Aorta (tissue), 5 donors: ENCODE results near the gene RB1. TPM values are rescaled to one million over a fixed set of nuclear protein-coding genes. Genes with fewer than 3 reads are reported as not detected.
"Not testable (repeated sequence)": the region's sequence is repeated elsewhere in the genome, so short reads cannot be mapped to it uniquely, and the experiment has no call there.

Source experiments
- ATAC-seq: fragments of 200-7000 bp; cut with Tn5 transposase; one replicate; pipeline ENCODE4 v1.9.1; 2022; ENCODE audit warnings: moderate library complexity; ENCODE audit not compliant: low FRiP score
- DNase-seq, 2 donors: peaks; one replicate each; pipeline ENCODE4 v3.0.0-alpha.2; 2020
- H3K27ac ChIP-seq, 2 donors: one replicate each; pipeline ENCODE4 v1.5.1; 2013; ENCODE audit warnings: low read length in 2 of 2, mild to moderate bottlenecking in 2 of 2, moderate library complexity in 2 of 2, control low read depth in 1 of 2, inconsistent platforms in 1 of 2, low read depth in 1 of 2
- H3K27me3 ChIP-seq, 2 donors: one replicate each; pipeline ENCODE4 v1.6.1; 2013; ENCODE audit warnings: control low read depth in 1 of 2, low read length in 1 of 2, mild to moderate bottlenecking in 1 of 2, moderate library complexity in 1 of 2; ENCODE audit not compliant: insufficient read depth in 2 of 2, control insufficient read depth in 1 of 2
- H3K36me3 ChIP-seq, 2 donors: one replicate each; pipeline ENCODE4 v1.6.1; 2013; ENCODE audit warnings: control low read depth in 1 of 2, low read length in 1 of 2, mild to moderate bottlenecking in 1 of 2; ENCODE audit not compliant: insufficient read depth in 2 of 2, control insufficient read depth in 1 of 2
- H3K4me1 ChIP-seq, 2 donors: one replicate each; pipeline ENCODE4 v1.6.1; 2013; ENCODE audit warnings: low read length in 2 of 2, control low read depth in 1 of 2, mild to moderate bottlenecking in 1 of 2, moderate library complexity in 1 of 2; ENCODE audit not compliant: insufficient read depth in 2 of 2, control insufficient read depth in 1 of 2
- H3K4me3 ChIP-seq, 2 donors: one replicate each; pipeline ENCODE4 v1.5.1; 2013; ENCODE audit warnings: low read length in 2 of 2, control low read depth in 1 of 2, mild to moderate bottlenecking in 1 of 2
- H3K9me3 ChIP-seq: one replicate; pipeline ENCODE4 v1.6.1; 2013; ENCODE audit warnings: mild to moderate bottlenecking, low read length; ENCODE audit not compliant: control insufficient read depth
- WGBS, 2 donors: extraction: QIAGEN DNeasy Blood & Tissue Kit; methylation state at CpG; one replicate each; pipeline ENCODE4 v1.1.7; 2013; 5-methylcytosine and 5-hydroxymethylcytosine counted together
- intact Hi-C, 2 donors: fragments of 100-400 bp; cut with DNase I; formaldehyde crosslinking; loops; one replicate each; pipeline versions ENCODE4 v1.14.2 to v1.15.0; 2022
- polyA plus RNA-seq, 2 donors: library from polyadenylated mRNA; stranded (reverse); fragments of 200-250 nt; gene quantifications; one replicate each; pipeline ENCODE4 v1.2.3, GENCODE V29; 2013
- total RNA-seq, 2 donors: library from RNA; stranded (reverse); fragmentation: NEBNext Ultra II Directional; extraction: Animal tissue kit (Norgen Biotek cat#: 25700); gene quantifications; one replicate each; pipeline ENCODE4 v1.2.1, GENCODE V29; 2021
- donor health status: healthy with polysubstance abuse.
- donor health status: Bipolar disorder and iron deficiency.
- donor health status: DM: no; HTN: no; CAD: no.
- donor health status: DM: no; HTN: no; CAD: no.
- donor health status: DM: yes; HTN: yes; CAD: no.

Gene RB1
- total and polyA plus RNA-seq, 4 donors, result 14.7 to 45.8 (median 38.5) TPM

GRCh38 chr13:48443442-48444208 is 140.1 kb downstream of the RB1 start:
- 19 to 21% methylated on average over 1 of the region's 1 CpG for WGBS, 2 donors
- H3K36me3 ChIP-seq, result no peaks in the 10 kb centered on the region
- ATAC-seq (no peak), DNase-seq (no peak)
- H3K9me3 ChIP-seq, result no peaks in the 10 kb centered on the region
- H3K4me1 ChIP-seq, result peaks cover 2% of the 10 kb centered on the region in 2 donors
- H3K4me3 ChIP-seq, result no peak overlapping the region
- no peak overlapping the region for H3K27ac ChIP-seq
- H3K27me3 ChIP-seq, result no peaks in the 10 kb centered on the region
- intact Hi-C loops, result no loop called here

- H3K27me3 ChIP-seq, result no peaks in the 10 kb centered on the region
- no peaks in the 10 kb centered on the region for H3K36me3 ChIP-seq
- ATAC-seq, result peak; percentile 50
- peaks cover 0 to 2% of the 10 kb centered on the region in 2 donors for H3K4me1 ChIP-seq
- H3K27ac ChIP-seq, result peak overlapping the region in 1 of 2 donors; percentile 57
- intact Hi-C loops, result loop anchor here (5.0 kb wide), 1 partner anchor 34 kb away; the partner anchor contains the start of gene LPAR6 (in 2 of the 2)
- 95 to 96% methylated on average over 1 of the region's 1 CpG for WGBS, 2 donors
- H3K4me3 ChIP-seq, result no peak overlapping the region
- H3K9me3 ChIP-seq, result no peaks in the 10 kb centered on the region
- DNase-seq, result no peak
These were observed 142.9 kb downstream of the RB1 start for GRCh38 chr13:48446464-48446863.

GRCh38 chr13:48448285-48448958 is 144.9 kb downstream of the RB1 start:
- ATAC-seq (no peak), DNase-seq (no peak)
- 84 to 89% methylated on average over 3 of the region's 3 CpGs for WGBS, 2 donors
- Histone ChIP-seq H3K4me1 (peaks cover 0 to 2% of the 10 kb centered on the region in 2 donors), H3K27ac (no peak overlapping the region), H3K4me3 (no peak overlapping the region), H3K36me3 (no peaks in the 10 kb centered on the region), H3K27me3 (no peaks in the 10 kb centered on the region), H3K9me3 (no peaks in the 10 kb centered on the region)
- intact Hi-C loops, result loop anchor here (5.0 kb wide), 1 partner anchor 36 kb away; the partner anchor contains the start of gene LPAR6 (in 2 of the 2)

- Histone ChIP-seq H3K27ac (no peak overlapping the region), H3K4me3 (no peak overlapping the region), H3K9me3 (no peaks in the 10 kb centered on the region), H3K4me1 (peaks cover 0 to 2% of the 10 kb centered on the region in 2 donors), H3K36me3 (no peaks in the 10 kb centered on the region), H3K27me3 (no peaks in the 10 kb centered on the region)
- DNase-seq (no peak), ATAC-seq (no peak)
- intact Hi-C loops, result loop anchor here (5.0 kb wide), 1 partner anchor 37 kb away; the partner anchor contains the start of gene LPAR6 (in 2 of the 2)
- WGBS, 2 donors, result 54 to 57% methylated on average over 6 of the region's 6 CpGs
These were observed 145.5 kb downstream of the RB1 start for GRCh38 chr13:48448959-48449614.

- ATAC-seq, result no peak
- no peaks in the 10 kb centered on the region for H3K9me3 ChIP-seq
- H3K36me3 ChIP-seq, result no peaks in the 10 kb centered on the region
- H3K4me1 ChIP-seq, result peaks cover 0 to 2% of the 10 kb centered on the region in 2 donors
- no peak for DNase-seq
- H3K4me3 ChIP-seq, result no peak overlapping the region
- no peaks in the 10 kb centered on the region for H3K27me3 ChIP-seq
- intact Hi-C loops, result loop anchor here (5.0 kb wide), 1 partner anchor 37 kb away; the partner anchor contains the start of gene LPAR6 (in 2 of the 2)
- WGBS, 2 donors, result 84 to 87% methylated on average over 2 of the region's 2 CpGs
- H3K27ac ChIP-seq, result no peak overlapping the region
These were observed 146.1 kb downstream of the RB1 start for GRCh38 chr13:48449656-48450055.

DNA sequence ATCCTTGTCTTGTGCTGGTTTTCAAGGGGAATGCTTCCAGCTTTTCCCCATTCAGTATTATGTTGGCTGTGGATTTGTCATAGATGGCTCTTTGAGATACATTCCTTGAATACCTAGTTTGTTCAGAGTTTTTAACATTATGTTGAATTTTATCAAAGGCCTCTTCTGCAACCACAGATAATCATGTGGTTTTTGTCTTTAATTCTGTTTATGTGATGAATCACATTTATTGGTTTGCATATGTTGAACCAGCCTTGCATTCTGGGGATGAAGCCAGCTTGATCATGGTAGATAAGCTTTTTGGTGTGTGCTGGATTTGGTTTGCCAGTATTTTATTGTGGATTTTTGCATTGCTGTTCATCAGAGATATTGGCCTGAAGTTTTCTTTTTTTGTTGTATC is 147.6 kb downstream of the RB1 start:
- not testable (repeated sequence) for DNase-seq, H3K9me3 ChIP-seq

GRCh38 chr13:48456546-48456945 is 153.0 kb downstream of the RB1 start:
- DNase-seq (no peak), ATAC-seq (no peak)
- Histone ChIP-seq H3K4me3 (no peak overlapping the region), H3K27me3 (no peaks in the 10 kb centered on the region), H3K27ac (no peak overlapping the region), H3K9me3 (no peaks in the 10 kb centered on the region), H3K36me3 (peaks cover 0 to 2% of the 10 kb centered on the region in 2 donors), H3K4me1 (no peaks in the 10 kb centered on the region)
- WGBS, 2 donors, result 96 to 98% methylated on average over 10 of the region's 10 CpGs
- intact Hi-C loops, result no loop called here

More for the DNA sequence above, 147.6 kb downstream of the RB1 start:
- H3K27ac ChIP-seq, H3K27me3 ChIP-seq, ATAC-seq, H3K4me1 ChIP-seq, H3K4me3 ChIP-seq, intact Hi-C loops, H3K36me3 ChIP-seq: not testable (repeated sequence)

GRCh38 chr13:48457578-48458242 is 154.2 kb downstream of the RB1 start:
- intact Hi-C loops, result no loop called here
- WGBS, 2 donors, result 92 to 94% methylated on average over 28 of the region's 28 CpGs

More at GRCh38 chr13:48457578-48458242, 154.2 kb downstream of the RB1 start:
- Histone ChIP-seq H3K4me1 (no peaks in the 10 kb centered on the region), H3K36me3 (peaks cover 0 to 2% of the 10 kb centered on the region in 2 donors), H3K27ac (no peak overlapping the region), H3K27me3 (no peaks in the 10 kb centered on the region), H3K4me3 (no peak overlapping the region), H3K9me3 (no peaks in the 10 kb centered on the region)
- peak; percentile 29 for ATAC-seq
- DNase-seq, result no peak
